ENCODE results near the gene STAG1. TPM values are rescaled to one million over a fixed set of nuclear protein-coding genes. Genes with fewer than 3 reads are reported as not detected.

STAG1 gene
- total RNA-seq, 1 experiment from 2014 or later, result 43.7 TPM

- CTCF ChIA-PET, result no interaction called here
- Histone ChIP-seq H3K27me3 (ENCODE audit: control insufficient read depth, insufficient read depth, low read length) (no peaks in the 10 kb centered on the region), H3K4me1 (ENCODE audit: control insufficient read depth, insufficient read depth, low read length) (no peaks in the 10 kb centered on the region; the same call in 1 of the 2 replicates), H3K9me3 (ENCODE audit: control insufficient read depth, insufficient read depth, low read depth, low read length) (no peaks in the 10 kb centered on the region), H3K27ac (ENCODE audit: low read length) (no peak overlapping the region), H3K36me3 (ENCODE audit: control insufficient read depth, insufficient read depth, low read length) (no peaks in the 10 kb centered on the region), H3K4me3 (ENCODE audit: low read depth in 2 of 2, low read length in 2 of 2) (no peak overlapping the region)
- TF ChIP-seq POLR2AphosphoS5 (IDR thresholded peaks at IDR 0.05; ENCODE audit: low read depth, low read length), result no peak
- TF ChIP-seq REST (IDR thresholded peaks at IDR 0.05; ENCODE audit: insufficient read depth in 1 of 2, low read depth in 2 of 2, low read length in 1 of 2), result no peak
- TF ChIP-seq SIN3A (IDR thresholded peaks at IDR 0.05; ENCODE audit: borderline replicate concordance, insufficient read depth, low read depth, low read length), result no peak
- no peak for TF ChIP-seq CTCF (IDR thresholded peaks at IDR 0.05)
- BruUV-seq (replicated peaks), result no TSS peak
- intact Hi-C loops (cut with micrococcal nuclease; ENCODE audit: unreplicated experiment) (no loop called here), in situ Hi-C loops (cut with HindIII; ENCODE audit: low pct_unique_long_range_greater_than_20kb, low sequenced_read_pairs) (no loop called here)
- no peak for ATAC-seq
- POLR2A ChIA-PET, result no interaction called here
- no peak for DNase-seq (ENCODE audit: low read depth, low spot score)
Measured at GRCh38 chr3:136661282-136661681, 90.9 kb downstream of the STAG1 start.

GRCh38 chr3:136658946-136659682, 93.1 kb downstream of the STAG1 start:
- BruUV-seq (replicated peaks), result no TSS peak
- H3K27me3 ChIP-seq (ENCODE audit: control insufficient read depth, insufficient read depth, low read length), result no peaks in the 10 kb centered on the region
- no peaks in the 10 kb centered on the region for H3K36me3 ChIP-seq (ENCODE audit: control insufficient read depth, insufficient read depth, low read length)
- ATAC-seq, result no peak
- ChIA-PET CTCF (interaction anchor here (1.1 kb wide), 1 partner anchor 59 kb away, joined by 3 read pairs; no protein-coding TSS in a partner anchor), POLR2A (no interaction called here)
- no peaks in the 10 kb centered on the region; the same call in 1 of the 2 replicates for H3K4me1 ChIP-seq (ENCODE audit: control insufficient read depth, insufficient read depth, low read length)
- TF ChIP-seq REST (IDR thresholded peaks at IDR 0.05; ENCODE audit: insufficient read depth in 1 of 2, low read depth in 2 of 2, low read length in 1 of 2) (no peak), CTCF (IDR thresholded peaks at IDR 0.05) (no peak), POLR2AphosphoS5 (IDR thresholded peaks at IDR 0.05; ENCODE audit: low read depth, low read length) (no peak), SIN3A (IDR thresholded peaks at IDR 0.05; ENCODE audit: borderline replicate concordance, insufficient read depth, low read depth, low read length) (no peak), TCF7L2 (IDR thresholded peaks at IDR 0.05; ENCODE audit: low read depth, low read length) (no peak)
- H3K4me3 ChIP-seq (ENCODE audit: low read depth in 2 of 2, low read length in 2 of 2), result no peak overlapping the region
- in situ Hi-C loops (cut with HindIII; ENCODE audit: low pct_unique_long_range_greater_than_20kb, low sequenced_read_pairs) (no loop called here), intact Hi-C loops (cut with micrococcal nuclease; ENCODE audit: unreplicated experiment) (no loop called here)
- no peak for DNase-seq (ENCODE audit: low read depth, low spot score)
- peaks cover 8% of the 10 kb centered on the region for H3K9me3 ChIP-seq (ENCODE audit: control insufficient read depth, insufficient read depth, low read depth, low read length)
- no peak overlapping the region for H3K27ac ChIP-seq (ENCODE audit: low read length)

Measured in Panc1 (cell line).